Rectal smooth muscle tissue (tissue), 1 donor: ENCODE results near the gene ADIRF.
A peak's percentile ranks its signal among the peaks of the same experiment; 100 is the strongest.
"Not testable (repeated sequence)": the region's sequence is repeated elsewhere in the genome, so short reads cannot be mapped to it uniquely, and the experiment has no call there.

ENCODE experiments used
- H3K27ac ChIP-seq: one replicate; pipeline ENCODE4 v1.7.0; 2013; ENCODE audit warnings: low read depth, low read length, inconsistent platforms
- H3K27me3 ChIP-seq: one replicate; pipeline ENCODE4 v1.7.0; 2013; ENCODE audit warnings: low read length; ENCODE audit not compliant: control insufficient read depth, insufficient read depth
- H3K36me3 ChIP-seq: one replicate; pipeline ENCODE4 v1.7.0; 2013; ENCODE audit warnings: low read length; ENCODE audit not compliant: control insufficient read depth, insufficient read depth
- H3K4me1 ChIP-seq: one replicate; pipeline ENCODE4 v1.7.0; 2013; ENCODE audit warnings: low read length; ENCODE audit not compliant: control insufficient read depth, insufficient read depth
- H3K4me3 ChIP-seq: one replicate; pipeline ENCODE4 v1.7.0; 2013; ENCODE audit warnings: low read length
- H3K9ac ChIP-seq: one replicate; pipeline ENCODE4 v1.7.0; 2013; ENCODE audit warnings: low read length

Gene ADIRF

GRCh38 chr10:86967481-86967941 lies 771 bp upstream of the ADIRF start:
- no peak overlapping the region for H3K27ac ChIP-seq

DNA sequence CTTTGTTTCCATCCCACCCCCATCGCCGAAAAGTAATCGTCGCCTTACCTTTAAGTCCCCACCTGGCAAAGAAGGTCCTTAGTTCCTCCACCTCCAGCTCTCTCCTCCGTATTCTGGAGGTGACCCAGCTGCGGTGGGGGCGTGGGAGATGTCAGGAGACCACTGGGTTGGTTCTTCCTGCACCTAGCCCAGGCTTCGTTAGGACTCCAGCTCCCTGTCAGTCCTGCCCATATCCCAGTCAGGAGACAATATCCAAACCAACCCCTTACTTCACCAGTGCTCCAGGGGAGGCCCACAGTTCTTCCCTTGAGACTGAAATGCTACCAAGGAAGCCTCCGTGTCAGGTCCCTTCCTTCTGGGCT lies 693 bp downstream of the ADIRF start:
- Histone ChIP-seq H3K4me3 (peak overlapping the region; percentile 76), H3K9ac (peak overlapping the region; percentile 70), H3K27me3 (no peaks in the 10 kb centered on the region), H3K36me3 (no peaks in the 10 kb centered on the region), H3K27ac (peak overlapping the region; percentile 97), H3K4me1 (peaks cover 15% of the 10 kb centered on the region)

More at GRCh38 chr10:86967481-86967941, 771 bp upstream of the ADIRF start:
- no peaks in the 10 kb centered on the region for H3K27me3 ChIP-seq
- H3K9ac ChIP-seq = no peak overlapping the region
- H3K4me3 ChIP-seq = peak overlapping the region; percentile 76
- no peaks in the 10 kb centered on the region for H3K36me3 ChIP-seq
- peaks cover 15% of the 10 kb centered on the region for H3K4me1 ChIP-seq

DNA sequence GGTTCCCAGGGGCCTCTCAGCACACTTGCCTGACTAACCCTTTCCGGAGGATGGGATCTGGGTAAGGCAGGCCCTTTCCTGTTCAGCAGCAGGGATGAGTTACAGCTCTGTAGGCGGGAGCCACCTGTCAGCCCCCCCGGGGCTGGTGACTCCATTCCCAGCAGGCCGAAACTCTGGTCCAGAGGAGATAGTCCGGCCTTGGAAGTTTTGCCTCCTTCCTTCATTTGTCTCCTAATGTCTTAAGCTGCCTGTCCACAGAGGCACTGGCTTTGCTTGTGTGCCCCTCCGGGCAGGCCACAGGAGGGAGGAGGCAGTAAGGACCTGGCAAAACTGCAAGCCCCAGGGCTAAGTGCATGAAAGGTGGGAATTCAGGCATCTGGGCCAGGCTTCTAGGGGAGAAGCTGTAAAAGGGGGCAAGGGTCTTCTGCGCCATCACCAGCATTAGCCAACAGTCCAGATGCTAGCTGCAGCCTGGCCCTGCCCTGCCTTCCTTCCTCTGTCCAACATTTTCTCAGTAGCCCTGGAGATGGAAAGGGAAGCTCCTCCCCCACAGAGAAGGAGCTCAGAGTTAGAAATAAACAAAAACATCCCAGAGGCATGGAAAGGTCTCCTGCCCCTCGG lies 1.2 kb downstream of the ADIRF start:
- Histone ChIP-seq H3K4me3 (peak overlapping the region; percentile 76), H3K9ac (peak overlapping the region; percentile 84), H3K4me1 (peaks cover 15% of the 10 kb centered on the region), H3K27ac (peak overlapping the region; percentile 97), H3K36me3 (no peaks in the 10 kb centered on the region), H3K27me3 (no peaks in the 10 kb centered on the region)

- peak overlapping the region; percentile 84 for H3K9ac ChIP-seq
- peak overlapping the region; percentile 97 for H3K27ac ChIP-seq
- no peaks in the 10 kb centered on the region for H3K27me3 ChIP-seq
- H3K4me3 ChIP-seq = peak overlapping the region; percentile 76
- H3K36me3 ChIP-seq = no peaks in the 10 kb centered on the region
- H3K4me1 ChIP-seq = peaks cover 15% of the 10 kb centered on the region
Measured at GRCh38 chr10:86970162-86970981, 2.1 kb downstream of the ADIRF start.

GRCh38 chr10:86970982-86971231 lies 2.6 kb downstream of the ADIRF start:
- H3K27ac ChIP-seq = peak overlapping the region; percentile 97
- peak overlapping the region; percentile 76 for H3K4me3 ChIP-seq
- H3K9ac ChIP-seq = peak overlapping the region; percentile 84
- peaks cover 15% of the 10 kb centered on the region for H3K4me1 ChIP-seq
- no peaks in the 10 kb centered on the region for H3K27me3 ChIP-seq
- no peaks in the 10 kb centered on the region for H3K36me3 ChIP-seq

- Histone ChIP-seq H3K9ac (peak overlapping the region; percentile 4), H3K27me3 (no peaks in the 10 kb centered on the region), H3K27ac (peak overlapping the region; percentile 97), H3K4me3 (peak overlapping the region; percentile 76), H3K36me3 (no peaks in the 10 kb centered on the region), H3K4me1 (peaks cover 15% of the 10 kb centered on the region)
Measured at GRCh38 chr10:86971232-86971991, 3.1 kb downstream of the ADIRF start.

- peak overlapping the region; percentile 97 for H3K27ac ChIP-seq
Measured at GRCh38 chr10:86972613-86973380, 4.5 kb downstream of the ADIRF start.

DNA sequence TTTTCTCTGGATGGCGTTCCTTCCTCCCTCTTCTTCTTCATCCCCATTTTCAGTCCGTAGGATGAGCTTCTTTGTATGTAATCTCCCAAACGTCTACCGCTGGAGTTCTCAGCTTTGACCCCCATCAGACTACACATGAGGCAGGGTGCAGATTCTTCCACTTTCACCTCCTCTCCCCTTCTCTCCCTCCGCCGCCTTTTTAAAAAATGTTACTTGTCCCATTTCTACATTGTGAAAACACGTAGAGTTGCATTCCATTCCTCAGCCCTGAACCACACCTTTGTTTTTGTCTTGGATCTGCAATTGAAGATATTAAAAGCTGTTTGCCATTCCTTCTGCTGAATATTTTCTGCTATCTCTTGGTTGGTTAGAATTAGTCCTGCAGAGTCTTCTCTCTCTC lies 6.2 kb downstream of the ADIRF start:
- H3K4me1 ChIP-seq = peaks cover 5% of the 10 kb centered on the region
- H3K27me3 ChIP-seq = no peaks in the 10 kb centered on the region
- no peak overlapping the region for H3K9ac ChIP-seq
- H3K27ac ChIP-seq = no peak overlapping the region
- no peak overlapping the region for H3K4me3 ChIP-seq
- no peaks in the 10 kb centered on the region for H3K36me3 ChIP-seq

More at GRCh38 chr10:86972613-86973380, 4.5 kb downstream of the ADIRF start:
- H3K4me1 ChIP-seq = peaks cover 15% of the 10 kb centered on the region
- no peak overlapping the region for H3K4me3 ChIP-seq
- no peak overlapping the region for H3K9ac ChIP-seq
- no peaks in the 10 kb centered on the region for H3K27me3 ChIP-seq
- H3K36me3 ChIP-seq = no peaks in the 10 kb centered on the region

DNA sequence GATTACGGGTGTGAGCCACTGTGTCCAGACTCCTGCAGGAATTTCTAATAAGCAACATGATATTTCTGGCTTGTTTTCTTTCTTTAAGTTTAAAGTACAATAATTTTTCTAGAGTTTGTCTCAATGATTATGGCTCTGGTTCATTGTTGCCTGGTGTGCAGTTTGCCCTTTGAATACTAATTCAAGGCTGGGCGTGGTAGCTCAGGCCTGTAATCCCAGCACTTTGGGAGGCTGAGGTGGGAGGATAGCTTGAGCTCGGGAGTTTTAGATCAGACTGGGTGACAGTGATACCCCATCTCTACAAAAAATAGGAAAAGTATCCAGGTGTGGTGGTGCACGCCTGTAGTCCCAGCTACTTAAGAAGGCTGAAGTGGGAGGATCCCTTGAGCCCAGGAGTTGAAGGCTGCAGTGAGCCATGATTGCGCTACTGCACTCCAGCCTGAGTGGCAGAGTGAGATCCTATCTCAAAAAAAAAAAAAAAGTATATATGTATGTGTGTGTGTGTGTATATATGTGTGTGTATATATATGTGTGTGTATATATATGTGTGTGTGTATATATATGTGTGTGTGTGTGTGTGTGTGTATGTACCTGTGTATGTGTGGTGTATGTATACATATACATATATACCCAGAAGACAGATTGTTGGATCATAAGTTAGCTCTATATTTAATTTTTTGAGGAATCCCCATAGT lies 8.2 kb downstream of the ADIRF start:
- no peak overlapping the region for H3K27ac ChIP-seq
- H3K9ac ChIP-seq = no peak overlapping the region
- no peaks in the 10 kb centered on the region for H3K4me1 ChIP-seq
- H3K4me3 ChIP-seq = no peak overlapping the region
- no peaks in the 10 kb centered on the region for H3K27me3 ChIP-seq
- H3K36me3 ChIP-seq = no peaks in the 10 kb centered on the region

- H3K27ac ChIP-seq, H3K9ac ChIP-seq, H3K27me3 ChIP-seq, H3K4me1 ChIP-seq, H3K36me3 ChIP-seq, H3K4me3 ChIP-seq: not testable (repeated sequence)
Measured at GRCh38 chr10:86978457-86978856, 10.2 kb downstream of the ADIRF start.

DNA sequence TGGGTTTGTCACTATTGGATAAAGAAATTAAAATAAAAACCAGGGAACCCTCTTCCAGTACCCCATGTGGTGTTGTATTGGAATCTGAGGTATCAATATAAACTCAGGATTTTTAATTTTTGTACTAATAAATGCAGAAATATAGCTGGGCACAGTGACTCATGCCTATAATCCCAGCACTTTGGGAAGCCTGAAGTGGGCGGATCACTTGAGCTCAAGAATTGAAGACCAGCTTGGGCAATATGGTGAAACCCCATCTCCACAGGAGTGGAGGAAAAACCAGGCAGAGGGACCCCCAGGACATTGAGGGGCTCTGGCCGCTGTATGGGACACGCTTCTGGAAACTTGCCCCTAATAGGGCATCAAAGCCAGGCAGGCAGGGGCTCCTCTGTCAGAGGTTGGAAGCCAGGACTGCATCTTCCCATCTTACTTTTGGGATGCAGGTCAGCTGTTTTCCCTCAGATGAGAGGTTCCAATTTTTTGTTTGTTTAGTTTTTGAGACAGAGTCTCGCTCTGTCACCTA lies 11.1 kb downstream of the ADIRF start:
- Histone ChIP-seq H3K36me3 (no peaks in the 10 kb centered on the region), H3K9ac (no peak overlapping the region), H3K27me3 (no peaks in the 10 kb centered on the region), H3K4me1 (no peaks in the 10 kb centered on the region), H3K4me3 (no peak overlapping the region), H3K27ac (peak overlapping the region; percentile 1)
